Ammon's horn (tissue), 1 donor: Measurements from ENCODE around the gene D2HGDH.
"Not testable (repeated sequence)": the region's sequence is repeated elsewhere in the genome, so short reads cannot be mapped to it uniquely, and the experiment has no call there.

Experiments
- DNase-seq: peaks from one replicate; pipeline ENCODE4 v3.0.0-alpha.2; 2016; ENCODE audit warnings: low spot score

The D2HGDH gene

DNA sequence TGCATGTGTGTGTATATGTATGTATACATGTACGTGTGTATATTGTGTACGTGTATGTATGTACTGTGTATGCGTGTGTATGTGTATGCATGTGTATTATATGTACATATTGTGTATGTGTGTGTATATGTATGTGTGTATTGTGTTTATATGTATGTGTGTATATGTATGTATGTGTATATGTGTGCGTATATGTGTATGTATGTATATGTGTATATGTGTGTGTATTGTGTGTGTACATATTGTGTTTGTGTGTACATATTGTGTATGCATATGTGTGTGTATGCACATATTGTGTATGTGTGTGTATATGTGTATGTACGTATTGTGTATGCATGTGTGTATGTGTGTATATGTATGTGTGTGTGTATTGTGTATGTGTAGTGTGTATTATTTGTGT lies 59.0 kb downstream of the D2HGDH start:
- DNase-seq: no peak

DNA sequence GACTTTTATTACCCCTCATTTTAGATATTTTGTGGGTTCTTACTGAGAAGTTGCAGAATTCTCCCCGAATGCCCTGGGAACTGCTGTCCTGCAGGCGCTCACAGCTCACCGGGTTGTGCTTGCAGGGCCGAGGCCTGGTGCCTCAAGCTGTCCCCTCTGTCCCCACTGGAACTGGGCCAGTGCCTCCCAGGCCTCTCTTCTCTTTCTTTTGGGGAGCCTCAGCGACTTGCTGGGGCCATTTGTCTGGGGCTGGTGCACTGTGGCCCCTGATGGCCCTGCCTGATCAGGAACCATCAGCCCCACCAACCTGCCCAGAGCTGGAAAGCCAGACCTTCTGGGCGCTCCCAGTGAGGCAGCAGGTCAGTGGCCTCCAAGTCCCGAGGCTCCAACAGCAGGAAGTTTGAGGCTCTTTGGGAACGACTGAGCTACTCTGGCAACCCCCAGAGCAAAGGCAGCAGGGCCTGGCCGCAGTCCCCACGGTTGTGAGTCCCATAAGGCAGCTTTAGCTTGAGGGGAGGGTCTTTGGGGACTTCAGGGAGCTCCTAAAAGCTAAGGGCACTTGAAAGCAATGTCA lies 59.9 kb downstream of the D2HGDH start:
- no peak for DNase-seq

DNA sequence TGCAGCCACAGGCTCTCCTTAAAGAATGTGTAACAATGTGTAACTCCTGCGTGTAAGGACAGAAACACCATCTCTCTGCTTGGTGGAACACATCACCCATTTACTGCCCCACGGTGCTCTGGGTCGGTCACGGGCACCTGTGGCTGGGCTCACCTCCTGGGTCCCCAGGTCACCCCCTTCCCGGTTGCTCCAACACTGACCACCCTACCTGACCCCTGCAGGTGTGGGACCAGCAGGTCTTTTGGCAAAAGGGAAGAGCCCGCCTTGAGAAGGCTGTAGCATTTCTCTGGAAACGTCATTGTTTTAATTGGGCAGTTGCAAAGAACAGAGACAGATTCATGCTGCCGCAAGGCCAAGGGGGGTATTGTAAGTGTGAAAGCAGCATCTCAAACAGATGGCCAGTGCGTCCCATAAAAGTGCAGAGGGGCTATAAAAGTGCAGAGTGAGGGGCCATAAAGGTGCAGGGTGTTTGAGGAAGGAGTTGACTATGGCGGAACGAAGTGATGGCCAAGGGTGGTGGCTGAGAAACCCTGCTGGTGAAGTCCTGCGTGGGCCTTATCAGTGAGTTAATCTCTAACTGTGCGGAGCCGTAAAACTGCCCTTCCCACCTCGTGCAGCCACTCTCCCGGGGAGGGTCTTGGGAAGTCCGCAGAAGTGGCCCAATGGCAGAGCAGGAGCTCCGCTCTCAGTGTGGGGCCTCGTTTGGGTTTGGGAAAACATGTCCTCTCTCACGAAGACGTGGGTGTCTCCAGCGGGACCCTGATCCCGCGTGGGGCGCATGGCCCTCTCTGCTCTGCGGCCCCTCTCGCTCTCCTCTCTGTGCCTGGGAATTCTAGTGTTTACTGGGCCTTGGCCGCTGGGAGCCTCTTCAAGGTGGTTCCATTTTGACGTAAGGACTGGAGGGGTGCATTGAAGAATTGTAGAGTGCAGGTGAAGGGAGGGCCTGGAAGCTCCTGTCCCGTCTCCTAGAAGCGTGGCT lies 60.9 kb downstream of the D2HGDH start:
- DNase-seq: no peak

DNA sequence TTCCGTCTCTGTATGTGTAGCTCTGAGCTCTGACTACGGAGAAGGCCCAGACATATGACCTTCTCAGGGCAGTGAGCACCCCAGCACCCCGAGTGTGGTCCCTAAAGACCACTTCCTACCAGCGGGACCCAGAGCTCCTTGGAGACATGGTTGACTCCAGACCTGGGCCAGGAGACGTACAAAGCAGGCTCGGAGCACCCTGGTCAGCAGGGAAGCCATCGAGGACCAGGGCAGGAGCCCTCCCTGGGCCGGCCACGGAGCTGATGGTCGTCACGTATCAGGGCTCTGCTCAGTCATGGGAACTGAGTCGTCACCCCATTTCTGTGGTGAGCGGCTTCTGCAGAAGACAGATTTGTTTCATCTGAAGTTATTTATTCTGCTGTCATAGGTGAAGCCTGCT lies 61.8 kb downstream of the D2HGDH start:
- no peak for DNase-seq

DNA sequence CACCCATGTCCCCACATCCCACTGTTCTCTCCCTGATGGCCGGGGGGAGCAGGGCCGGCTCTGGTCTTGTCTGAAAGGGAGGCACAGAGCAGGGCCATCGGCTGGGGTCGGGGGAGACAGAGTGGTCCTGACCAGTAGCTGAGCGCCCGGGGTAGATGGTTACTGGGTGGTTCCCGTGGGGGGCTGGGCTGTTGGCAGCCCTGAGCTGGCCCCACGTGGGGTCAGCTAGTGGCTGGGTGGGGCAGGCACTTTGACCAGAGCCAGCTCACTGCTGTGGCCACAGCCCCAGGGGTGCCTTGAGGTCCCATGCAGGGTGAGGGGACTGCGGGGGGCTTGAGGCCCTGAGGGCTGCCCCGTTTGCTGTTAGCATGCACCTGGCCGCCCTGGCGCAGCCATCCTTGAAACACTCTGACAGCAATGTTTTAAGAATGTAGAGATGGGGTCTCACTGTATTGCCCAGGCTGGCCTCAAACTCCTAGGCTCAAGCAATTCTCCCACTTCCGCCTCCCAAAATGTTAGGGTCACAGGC lies 62.2 kb downstream of the D2HGDH start:
- no peak for DNase-seq

DNA sequence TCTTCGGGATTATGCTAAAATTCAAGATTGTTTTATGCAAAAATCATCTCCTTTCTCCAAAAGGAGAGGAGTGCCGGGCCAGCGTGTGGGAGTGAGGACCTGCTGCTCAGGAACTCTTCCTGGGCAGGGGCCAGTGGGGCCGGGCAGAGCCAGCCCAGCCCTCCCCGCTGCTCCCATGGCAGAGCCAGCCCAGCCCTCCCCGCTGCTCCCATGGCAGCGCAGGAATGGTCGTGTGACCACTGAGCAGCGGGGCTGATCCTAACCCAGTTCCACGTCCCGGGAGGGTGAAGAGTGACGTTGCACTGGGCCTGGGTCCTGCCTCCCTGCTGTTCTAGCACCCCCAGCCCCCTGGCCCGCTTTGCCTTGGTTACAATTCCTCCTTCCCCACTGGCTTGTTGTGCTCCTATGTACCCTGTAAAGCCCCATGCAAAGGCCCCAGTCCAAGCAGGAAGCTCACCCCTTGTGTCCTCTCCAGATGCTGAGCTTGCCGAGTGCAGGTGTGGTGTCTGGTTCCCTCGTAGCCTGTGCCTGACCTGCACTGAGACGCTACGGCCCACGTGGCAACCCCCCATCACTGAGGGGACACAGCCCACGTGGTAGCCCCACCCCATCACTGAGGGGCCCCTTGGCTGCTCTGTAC lies 63.1 kb downstream of the D2HGDH start:
- no peak for DNase-seq

DNA sequence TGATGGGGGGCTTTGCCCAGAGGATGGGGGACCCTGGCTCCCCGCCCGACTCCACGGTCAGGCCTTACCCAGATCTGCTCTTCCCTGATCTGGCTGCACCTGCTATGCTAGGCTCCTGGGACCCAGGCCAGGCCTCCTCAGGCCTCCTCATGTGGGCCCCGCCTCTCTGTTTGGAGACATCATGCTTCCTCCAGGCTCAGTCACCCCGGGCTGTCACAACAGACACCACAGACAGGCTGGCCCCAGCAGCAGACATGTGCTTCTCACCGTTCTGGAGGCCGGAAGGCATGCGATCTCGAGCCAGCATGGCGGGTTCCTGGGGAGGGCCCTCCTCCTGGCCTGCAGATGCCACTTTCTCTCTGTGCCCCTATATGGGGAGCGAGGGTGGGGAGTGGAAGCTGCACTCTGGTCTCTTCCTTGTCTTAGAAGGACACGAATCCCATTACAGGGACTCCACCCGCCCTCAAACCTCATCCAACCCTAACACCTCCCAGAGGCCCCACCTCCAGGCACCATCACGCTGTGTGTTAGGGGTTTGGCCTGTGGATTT lies 63.7 kb downstream of the D2HGDH start:
- no peak for DNase-seq

DNA sequence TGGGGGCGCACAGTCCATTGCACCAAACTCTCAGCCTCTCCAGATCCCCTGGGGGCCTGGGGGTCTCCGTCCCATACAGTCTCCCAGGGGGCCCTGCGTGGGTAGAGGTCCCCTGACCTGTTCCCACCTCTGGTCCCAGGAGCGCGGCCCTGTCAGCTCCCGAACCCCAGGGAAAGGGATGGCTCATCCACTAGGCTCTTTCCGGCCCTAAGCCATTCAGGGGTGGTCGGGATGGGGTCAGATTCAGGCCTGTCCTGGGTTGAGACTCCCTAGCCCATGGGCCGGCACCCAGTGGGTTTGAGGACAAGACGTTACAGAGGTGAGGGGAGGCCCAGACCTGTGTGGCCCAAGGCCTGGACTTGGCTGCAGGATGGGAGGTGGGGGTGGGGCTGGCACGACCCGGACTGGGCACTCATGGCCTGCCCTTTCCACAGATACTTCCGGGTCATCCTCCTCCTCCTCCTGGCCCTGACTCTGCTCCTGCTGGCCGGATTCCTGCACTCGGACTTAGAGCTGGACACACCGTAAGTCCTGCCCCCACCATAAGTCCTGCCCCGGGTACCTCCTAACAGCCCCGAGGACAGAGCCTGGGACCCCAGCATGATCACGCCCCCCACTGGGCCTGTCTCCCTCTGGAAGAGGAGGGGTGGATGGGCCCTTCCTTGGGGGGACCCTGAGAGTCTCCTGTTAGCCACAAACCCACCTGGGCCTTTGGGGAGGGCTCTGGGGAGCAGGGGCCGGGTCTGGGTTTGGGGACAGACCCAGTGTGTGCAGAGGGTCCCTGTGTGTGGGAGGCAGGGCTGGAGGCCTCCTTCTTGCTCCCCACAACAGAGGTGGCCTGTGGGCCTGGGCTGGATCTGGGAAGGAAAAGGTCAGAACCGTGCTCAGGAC lies 64.4 kb downstream of the D2HGDH start:
- no peak for DNase-seq

DNA sequence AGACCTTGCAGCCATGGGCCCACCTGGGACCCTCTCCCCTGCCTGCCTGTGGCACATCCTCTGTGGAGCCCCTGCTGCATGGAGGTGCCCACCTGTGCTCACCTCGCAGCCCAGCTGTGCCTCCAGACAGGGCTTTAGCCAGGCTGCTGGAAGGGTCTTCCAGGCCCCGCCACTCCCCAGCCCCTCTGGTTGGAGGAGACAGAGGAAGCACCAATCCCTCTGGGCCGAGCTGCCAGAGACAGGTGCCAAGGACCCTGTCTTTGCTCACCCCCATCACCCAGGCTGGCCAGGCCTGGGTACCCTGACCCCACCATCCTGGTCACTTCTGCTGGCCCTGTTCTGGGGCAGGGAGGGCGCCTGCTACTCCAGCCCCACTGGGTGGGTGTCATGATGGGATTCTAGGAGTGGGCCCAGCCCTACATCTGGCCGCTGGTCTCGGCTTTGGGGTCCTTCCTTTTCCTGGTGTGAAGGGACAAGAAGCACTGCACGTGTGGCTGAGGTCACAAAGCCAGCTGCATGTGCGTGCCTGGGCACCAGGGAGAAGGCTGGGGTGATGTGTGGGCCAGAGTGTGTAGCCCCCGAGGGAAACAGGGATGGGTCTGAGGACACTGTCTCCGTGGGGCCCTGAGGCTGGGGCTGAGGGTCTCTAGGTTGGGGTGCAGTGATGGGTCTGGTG lies 65.2 kb downstream of the D2HGDH start:
- DNase-seq: no peak

DNA sequence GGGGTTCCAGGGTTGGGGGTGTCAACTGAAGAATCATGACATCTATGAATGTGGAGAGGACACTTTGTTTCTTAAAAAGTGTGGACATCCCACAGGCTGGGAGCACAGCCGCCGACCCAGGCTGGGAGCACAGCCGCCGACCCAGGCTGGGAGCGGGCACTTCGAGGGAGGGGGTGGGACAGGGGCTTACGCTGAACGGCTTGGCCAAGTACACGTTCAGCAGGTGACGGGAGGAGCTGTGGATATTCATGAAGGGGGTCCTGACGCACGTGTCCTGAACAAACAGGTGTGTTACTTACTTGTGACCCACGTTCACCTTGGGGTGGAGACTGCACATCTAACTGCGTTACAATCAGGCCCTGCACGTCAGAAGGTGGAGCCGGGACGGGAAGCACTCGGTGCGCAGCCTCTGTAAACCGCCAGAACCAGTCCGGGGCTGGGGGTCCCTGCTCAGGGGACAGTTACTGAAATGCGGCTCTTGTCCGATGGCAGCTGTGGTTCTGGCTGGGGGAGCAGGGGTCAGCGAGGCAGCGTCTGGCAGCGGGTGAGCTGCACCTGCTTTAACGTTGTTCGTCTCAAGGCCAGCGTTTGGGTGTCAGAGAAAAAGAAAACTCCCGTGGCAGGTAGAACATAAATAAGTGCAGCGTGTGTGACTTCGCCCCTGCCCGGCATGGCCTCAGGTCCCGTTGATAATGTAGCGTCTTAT lies 65.9 kb downstream of the D2HGDH start:
- DNase-seq: not testable (repeated sequence)

DNA sequence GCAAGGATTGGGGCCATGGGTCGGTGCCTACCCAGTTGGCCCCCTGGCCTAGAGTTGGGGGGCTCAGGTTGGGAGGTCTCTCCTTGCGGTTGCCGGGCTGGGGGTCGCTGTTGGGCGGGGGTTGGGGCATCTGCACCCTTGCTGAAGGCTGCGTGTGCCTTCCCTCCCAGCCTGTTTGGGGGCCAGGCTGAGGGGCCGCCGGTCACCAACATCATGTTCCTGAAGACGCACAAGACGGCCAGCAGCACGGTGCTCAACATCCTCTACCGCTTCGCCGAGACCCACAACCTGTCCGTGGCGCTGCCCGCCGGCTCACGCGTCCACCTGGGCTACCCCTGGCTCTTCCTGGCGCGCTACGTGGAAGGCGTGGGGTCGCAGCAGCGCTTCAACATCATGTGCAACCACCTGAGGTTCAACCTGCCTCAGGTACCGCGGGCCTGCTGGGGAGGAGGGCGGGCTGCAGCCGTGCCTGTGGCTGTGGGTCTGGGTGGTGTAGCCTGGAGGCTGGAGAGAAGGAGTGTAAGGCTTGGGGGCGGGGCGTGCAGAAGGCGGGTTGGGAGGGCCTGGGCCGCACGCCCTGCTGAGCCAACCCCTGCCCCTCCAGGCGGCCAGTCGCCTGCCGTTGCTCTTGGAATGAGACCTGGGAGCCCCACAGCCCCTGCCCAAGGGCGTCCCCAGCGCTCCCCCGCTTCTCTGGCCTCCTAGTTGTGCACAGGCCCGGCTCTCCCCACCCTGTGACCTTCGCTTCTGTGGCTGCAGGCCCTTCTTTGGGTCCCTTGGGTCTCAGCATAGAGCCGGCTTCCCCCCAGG lies 67.4 kb downstream of the D2HGDH start:
- no peak for DNase-seq

DNA sequence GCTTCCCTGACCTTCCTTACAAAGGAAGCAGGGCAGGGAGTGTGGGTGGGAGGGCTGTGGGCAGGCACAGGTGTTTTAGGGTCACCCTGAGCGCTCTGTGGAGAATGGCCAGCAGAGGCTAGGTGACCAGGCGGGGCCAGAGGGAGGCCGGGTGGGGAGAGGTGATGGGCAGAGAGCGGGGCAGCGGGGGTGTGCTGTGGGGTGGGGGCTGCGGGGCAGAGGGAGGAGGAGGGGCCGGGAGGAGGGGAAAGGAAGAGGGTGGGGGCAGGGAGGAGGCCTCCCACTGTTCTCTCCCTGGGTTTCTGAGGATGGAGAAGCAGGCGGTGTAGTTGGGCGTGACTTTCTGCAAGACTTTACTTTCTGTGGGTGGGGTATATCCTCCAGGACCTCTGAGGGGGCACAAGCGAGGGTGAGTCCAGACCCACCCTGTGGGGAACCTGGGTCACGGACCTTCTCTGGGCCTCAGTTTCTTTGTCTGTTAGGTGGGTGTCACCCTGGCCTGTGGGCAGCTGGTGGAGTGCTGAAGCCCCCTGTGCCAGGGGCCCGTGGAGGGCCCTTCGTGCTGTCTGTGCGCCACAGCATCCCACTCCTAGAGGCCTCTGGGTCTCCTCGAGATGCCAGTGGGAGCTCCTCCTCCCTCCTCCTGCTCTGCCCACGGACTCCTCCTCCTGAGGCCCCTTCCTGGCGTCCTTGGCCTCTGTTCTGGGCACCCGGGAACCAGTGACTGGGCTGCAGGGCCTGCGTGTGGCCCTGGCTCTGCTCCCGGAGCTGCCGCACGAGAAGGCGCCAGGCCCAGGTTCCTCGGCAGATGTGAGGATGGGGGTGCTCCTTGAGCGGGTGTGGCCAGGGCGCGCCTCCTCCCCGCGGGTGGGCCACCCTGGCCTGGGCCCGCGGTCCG lies 68.2 kb downstream of the D2HGDH start:
- DNase-seq: no peak

DNA sequence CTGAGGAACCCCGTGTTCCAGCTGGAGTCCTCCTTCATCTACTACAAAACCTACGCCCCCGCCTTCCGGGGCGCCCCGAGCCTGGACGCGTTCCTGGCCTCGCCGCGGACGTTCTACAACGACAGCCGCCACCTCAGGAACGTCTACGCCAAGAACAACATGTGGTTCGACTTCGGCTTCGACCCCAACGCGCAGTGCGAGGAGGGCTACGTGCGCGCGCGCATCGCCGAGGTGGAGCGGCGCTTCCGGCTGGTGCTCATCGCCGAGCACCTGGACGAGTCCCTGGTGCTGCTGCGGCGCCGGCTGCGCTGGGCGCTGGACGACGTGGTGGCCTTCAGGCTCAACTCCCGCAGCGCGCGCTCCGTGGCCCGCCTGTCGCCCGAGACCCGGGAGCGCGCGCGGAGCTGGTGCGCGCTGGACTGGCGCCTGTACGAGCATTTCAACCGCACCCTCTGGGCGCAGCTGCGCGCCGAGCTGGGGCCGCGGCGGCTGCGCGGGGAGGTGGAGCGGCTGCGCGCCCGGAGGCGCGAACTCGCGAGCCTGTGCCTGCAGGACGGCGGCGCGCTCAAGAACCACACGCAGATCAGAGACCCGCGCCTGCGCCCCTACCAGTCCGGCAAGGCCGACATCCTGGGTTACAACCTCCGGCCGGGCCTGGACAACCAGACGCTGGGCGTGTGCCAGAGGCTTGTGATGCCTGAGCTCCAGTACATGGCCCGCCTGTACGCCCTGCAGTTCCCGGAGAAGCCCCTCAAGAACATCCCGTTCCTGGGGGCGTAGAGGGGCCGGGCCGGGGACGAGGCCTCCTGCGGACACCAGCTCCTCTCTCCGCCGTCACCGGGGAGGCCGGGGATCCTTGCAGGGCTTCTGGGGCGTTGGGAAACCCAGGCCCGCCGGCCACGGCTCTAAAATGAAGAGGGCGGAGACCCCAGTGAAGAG lies 69.2 kb downstream of the D2HGDH start:
- peak; percentile 66 for DNase-seq

DNA sequence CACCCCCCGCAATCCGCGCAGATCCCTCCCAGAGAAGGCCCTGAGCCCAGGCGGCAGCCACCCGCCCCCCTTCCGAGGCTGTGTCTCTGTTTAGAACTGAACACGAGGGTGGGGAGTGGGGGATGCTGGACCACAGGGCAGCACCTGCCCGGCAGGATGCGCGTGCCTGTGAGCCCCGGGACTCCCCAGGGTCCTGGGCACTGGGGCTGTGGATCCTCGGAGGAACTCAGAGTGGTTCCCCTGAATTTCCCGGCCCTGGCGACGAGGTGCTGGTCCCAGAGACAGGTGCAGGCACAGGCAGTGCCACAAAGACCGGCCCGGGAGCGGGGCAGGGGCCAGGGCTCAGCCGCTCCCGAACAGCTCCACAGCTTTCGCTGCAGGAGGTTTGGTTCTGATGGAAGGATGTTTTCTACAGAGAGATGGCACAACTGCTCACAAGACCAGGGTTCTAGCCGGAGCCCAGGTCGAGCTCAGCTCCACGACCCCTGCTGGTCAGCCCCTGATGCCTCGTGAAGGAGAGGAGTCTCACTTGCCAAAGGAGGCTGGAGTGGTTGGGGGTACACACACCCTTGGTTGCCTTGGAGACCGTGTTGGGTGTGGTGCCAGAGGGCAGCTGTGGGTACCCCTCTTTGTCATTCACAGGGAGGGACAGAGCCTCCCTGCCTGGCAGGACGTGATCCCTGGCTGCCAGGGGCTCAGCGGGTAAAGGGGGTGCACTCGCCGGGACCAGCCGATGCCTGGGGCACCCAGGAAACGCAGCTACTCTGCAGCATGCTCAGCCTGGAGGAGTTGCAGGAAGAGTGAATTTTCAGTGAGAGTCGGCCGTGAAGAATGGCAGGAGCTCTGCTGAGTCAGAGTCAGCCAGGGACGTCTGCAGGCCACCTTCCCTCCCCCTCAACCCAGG lies 70.1 kb downstream of the D2HGDH start:
- DNase-seq: no peak

DNA sequence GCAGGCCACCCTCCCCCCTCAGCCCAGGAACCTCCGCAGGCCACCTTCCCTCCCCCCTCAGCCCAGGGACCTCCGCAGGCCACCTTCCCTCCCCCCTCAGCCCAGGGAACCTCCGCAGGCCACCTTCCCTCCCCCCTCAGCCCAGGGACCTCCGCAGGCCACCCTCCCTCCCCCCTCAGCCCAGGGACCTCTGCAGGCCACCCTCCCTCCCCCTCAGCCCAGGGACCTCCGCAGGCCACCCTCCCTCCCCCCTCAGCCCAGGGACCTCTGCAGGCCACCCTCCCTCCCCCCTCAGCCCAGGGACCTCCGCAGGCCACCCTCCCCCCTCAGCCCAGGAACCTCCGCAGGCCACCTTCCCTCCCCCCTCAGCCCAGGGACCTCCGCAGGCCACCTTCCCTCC lies 71.8 kb downstream of the D2HGDH start:
- not testable (repeated sequence) for DNase-seq
